Stimulated activated CD8-positive, alpha-beta memory T cell treated with anti-CD3 and anti-CD28 coated beads, Interleukin-7, amount 100 ng/mL, for 4 hours (primary cell): ENCODE data around the gene SLC4A5.
A peak's percentile ranks its signal among the peaks of the same experiment; 100 is the strongest.
"Not testable (repeated sequence)": the region's sequence is repeated elsewhere in the genome, so short reads cannot be mapped to it uniquely, and the experiment has no call there.

ENCODE experiments used
- DNase-seq, 2 donors: peaks; one replicate each; pipeline ENCODE4 v3.0.0-alpha.2; 2020; ENCODE audit warnings: low read depth in 2 of 2

Gene SLC4A5

GRCh38 chr2:74367789-74368188 lies 24.6 kb upstream of the SLC4A5 start:
- no peak for DNase-seq

- DNase-seq, result no peak
Measured at GRCh38 chr2:74366036-74366435, 22.8 kb upstream of the SLC4A5 start.

DNA sequence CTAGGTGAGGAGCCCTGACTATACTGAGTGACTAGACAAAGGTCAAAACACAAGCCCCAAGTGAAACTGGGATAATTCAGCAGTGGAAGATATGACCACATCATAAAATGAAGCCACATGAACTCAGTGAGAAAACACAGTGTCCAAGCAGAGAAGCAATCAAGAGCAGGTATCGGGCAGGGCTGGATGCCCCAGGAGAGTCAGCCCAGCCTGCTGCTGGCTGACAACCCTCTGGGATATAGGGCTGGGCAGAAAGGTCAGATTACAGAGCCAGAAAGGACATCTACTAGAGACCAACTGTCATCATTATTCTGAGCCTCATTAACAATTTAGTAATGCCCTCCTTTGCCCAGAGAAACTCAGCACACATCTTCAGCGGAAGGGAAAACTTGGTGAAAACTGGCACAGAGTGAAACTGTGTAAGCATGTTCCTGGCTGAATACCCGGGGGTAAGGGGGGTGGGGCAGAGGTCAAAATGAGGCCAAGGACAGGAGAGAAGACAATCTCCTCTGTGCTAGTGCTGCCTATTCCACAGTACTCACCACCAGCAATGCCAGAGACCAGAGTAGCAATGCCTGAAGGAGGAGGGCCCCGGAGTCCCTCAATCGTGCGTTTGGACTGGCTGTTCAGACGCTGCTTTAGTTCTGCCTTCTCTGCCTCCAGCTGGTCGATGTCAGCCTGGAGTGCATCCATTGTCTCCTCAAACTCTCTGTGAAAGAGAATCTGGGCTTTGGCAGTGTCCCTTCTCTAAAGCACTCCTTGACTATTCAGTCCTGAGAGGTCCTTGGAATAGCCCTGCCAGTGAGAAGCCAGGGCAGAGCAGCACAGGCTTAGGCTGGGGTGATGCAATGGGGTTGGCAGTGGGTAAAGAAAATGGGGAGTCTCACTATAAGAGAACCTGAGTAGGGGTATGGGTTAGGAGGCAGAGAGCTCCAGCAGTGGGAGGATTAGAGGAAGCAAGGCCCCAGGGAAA lies 21.6 kb upstream of the SLC4A5 start:
- DNase-seq, result no peak

DNA sequence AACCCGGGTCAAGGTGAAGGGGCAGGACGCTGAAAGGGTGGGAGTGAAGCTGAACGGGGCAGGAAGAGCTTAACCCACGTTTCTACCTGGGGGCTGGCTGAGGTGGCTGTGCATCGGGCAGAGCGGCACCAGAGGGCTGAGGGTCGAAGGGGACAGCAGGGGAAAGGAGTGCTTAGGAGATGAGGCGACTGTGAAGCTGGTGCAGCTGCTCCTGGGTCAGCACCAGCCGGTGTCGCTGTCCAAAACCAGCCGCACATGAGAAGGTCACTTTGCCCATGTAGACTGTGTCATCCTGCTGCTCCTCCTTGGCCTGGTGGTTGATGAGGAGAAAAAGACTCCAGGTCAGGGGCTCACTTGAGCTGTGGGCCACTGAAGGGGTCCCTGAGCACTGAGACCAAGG lies 18.1 kb upstream of the SLC4A5 start:
- no peak for DNase-seq

DNA sequence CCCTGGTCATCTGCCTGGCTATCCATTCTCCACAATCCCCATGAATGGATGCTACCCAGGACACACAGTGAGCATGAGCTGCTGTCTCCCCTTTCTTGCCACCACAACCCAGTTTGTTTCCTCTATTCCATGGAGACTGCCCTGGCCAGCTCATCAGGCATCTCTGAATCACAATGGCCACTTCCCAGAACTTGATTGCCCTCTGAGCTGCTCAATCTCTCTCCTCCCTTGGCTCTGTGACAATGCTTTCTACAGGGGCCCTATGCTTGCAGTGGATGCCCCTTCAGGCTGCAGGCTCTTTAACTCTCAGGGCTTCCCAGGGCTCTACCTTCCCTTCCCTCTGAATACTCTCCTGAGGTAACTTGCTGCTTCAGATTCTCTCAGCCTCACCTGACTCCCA lies 14.4 kb upstream of the SLC4A5 start:
- no peak for DNase-seq

- no peak for DNase-seq
Measured at GRCh38 chr2:74349889-74350288, 6.7 kb upstream of the SLC4A5 start.

GRCh38 chr2:74347742-74348141 lies 4.5 kb upstream of the SLC4A5 start:
- no peak for DNase-seq

DNA sequence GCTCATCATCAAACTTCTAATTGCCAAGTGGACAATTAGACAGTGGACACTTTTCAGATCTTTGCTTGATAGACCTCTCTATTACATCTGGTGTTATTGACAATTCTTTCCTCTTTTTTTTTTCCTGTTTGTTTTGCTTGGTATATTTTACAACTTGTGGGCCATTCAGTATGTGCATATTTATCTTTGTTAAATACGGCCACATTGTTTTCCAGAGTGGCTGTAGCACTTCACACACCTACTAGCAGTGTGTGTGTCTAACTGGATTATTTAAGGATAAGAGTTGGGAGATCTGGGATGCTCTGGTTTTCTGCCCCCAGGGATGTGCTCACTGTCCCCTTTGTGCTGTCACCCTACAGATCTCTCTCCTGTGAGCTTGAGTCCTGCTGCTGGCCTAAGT lies 4.1 kb upstream of the SLC4A5 start:
- DNase-seq, result no peak

DNA sequence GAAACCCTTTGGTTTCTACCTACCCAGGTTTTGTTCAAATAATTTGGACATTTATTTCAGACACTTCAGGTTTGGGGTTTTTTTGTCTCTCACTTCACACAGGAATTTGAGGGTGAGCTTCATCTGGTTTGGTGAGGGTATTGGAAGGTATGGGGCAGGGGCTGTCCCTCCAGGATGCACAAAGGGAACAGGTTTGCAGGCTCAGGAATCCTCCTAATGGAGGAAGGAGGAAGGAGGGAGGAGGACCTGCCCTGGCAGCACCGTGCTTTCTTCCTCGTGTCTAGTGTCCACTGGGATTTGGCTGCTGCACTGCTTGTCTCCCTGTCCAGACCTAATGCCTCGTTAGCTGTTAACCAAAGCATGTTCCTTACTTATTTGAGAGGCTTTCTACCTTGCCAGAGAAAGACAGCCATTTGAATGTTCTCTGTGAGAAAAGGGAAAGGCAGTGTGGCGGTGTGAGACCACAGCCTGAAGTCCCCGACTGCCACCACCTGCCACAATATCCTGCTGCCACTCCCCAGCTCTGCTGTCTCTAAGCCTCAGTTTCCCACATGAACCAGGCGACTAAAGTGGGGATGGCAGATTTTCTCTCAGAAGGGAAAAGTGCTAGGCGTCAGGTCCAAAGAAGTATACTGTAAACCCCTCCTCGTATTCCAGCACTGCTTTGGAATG lies 2.2 kb upstream of the SLC4A5 start:
- no peak for DNase-seq

- DNase-seq, result not testable (repeated sequence)
Measured at GRCh38 chr2:74336227-74336626, 7.0 kb downstream of the SLC4A5 start.

- peak; percentile 46 to 50 for DNase-seq
Measured at GRCh38 chr2:74334931-74335333, 8.3 kb downstream of the SLC4A5 start.

GRCh38 chr2:74333896-74334586 lies 9.2 kb downstream of the SLC4A5 start:
- DNase-seq, result no peak

- DNase-seq, result no peak
Measured at GRCh38 chr2:74333175-74333574, 10.0 kb downstream of the SLC4A5 start.

GRCh38 chr2:74332550-74333174 lies 10.6 kb downstream of the SLC4A5 start:
- DNase-seq, result no peak

DNA sequence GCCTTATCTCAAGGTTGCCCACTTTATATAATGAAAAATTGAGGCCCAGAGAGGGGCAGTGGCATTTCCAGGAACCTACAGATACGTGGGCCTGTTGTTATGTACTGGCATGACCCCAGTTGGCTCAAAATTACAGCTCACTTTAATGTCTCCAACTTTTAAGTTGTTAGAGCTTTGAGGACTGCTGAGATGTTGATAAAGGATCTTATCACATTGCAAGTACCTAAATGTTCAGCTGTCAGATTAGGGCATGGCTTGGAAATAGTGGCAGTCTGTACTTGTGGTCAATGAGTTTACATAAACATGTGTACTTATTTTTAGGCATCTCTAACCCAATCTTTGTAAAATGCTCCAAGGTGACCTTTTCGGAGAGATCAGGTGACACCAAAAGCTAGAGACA lies 14.6 kb downstream of the SLC4A5 start:
- no peak for DNase-seq

- DNase-seq, result no peak
Measured at GRCh38 chr2:74328074-74328473, 15.1 kb downstream of the SLC4A5 start.

- no peak for DNase-seq
Measured at GRCh38 chr2:74327627-74328026, 15.6 kb downstream of the SLC4A5 start.

GRCh38 chr2:74327199-74327598 lies 16.0 kb downstream of the SLC4A5 start:
- DNase-seq, result no peak

DNA sequence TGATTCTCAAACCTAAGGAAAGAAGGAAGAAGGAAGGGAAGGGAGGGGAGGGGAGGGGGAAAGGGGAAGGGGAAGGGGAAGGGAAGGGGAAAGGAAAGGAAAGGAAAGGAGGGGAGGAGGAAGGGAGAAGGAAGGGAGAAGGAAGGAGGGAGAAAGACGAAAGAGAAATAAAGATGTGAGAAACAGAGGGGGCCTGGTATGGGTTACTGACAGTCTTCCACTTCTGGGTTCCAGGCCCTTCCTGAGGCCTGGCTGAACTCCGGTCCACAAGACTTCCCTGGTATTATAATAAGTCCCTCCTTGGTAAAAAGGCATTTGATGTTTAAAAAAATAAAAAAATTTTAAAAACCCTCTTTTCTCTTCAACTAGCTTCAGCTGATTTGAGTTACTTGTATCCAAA lies 17.4 kb downstream of the SLC4A5 start:
- no peak for DNase-seq

- no peak for DNase-seq
Measured at GRCh38 chr2:74321737-74322136, 21.5 kb downstream of the SLC4A5 start.

GRCh38 chr2:74317701-74318100 lies 25.5 kb downstream of the SLC4A5 start:
- DNase-seq, result no peak
